ENCODE measurements around the gene PJA2.
"Not testable (repeated sequence)": the region's sequence is repeated elsewhere in the genome, so short reads cannot be mapped to it uniquely, and the experiment has no call there.

Gene PJA2

GRCh38 chr5:109421956-109422355 lies 12.2 kb upstream of the PJA2 start:
- Histone ChIP-seq H3K27me3 (replicated peaks; ENCODE audit: control insufficient read depth, insufficient read depth, low read length) (no peaks in the 10 kb centered on the region), H3K36me3 (ENCODE audit: control insufficient read depth, insufficient read depth, low read length) (no peaks in the 10 kb centered on the region), H3K4me3 (replicated peaks; ENCODE audit: low read depth, low read length) (no peak overlapping the region)
- TF ChIP-seq CTCF (IDR thresholded peaks at IDR 0.05; ENCODE audit: insufficient read depth, low read length, poor library complexity, severe bottlenecking): no peak
- no peak for DNase-seq (ENCODE audit: extremely low read depth, insufficient read length)

- Histone ChIP-seq H3K36me3 (ENCODE audit: control insufficient read depth, insufficient read depth, low read length) (no peaks in the 10 kb centered on the region), H3K4me3 (replicated peaks; ENCODE audit: low read depth, low read length) (no peak overlapping the region), H3K27me3 (replicated peaks; ENCODE audit: control insufficient read depth, insufficient read depth, low read length) (no peaks in the 10 kb centered on the region)
- DNase-seq (ENCODE audit: extremely low read depth, insufficient read length): no peak
- TF ChIP-seq CTCF (IDR thresholded peaks at IDR 0.05; ENCODE audit: insufficient read depth, low read length, poor library complexity, severe bottlenecking): no peak
Observed at GRCh38 chr5:109418712-109419352, 9.1 kb upstream of the PJA2 start.

GRCh38 chr5:109416882-109417281 lies 7.1 kb upstream of the PJA2 start:
- no peaks in the 10 kb centered on the region for H3K36me3 ChIP-seq (ENCODE audit: control insufficient read depth, insufficient read depth, low read length)
- no peaks in the 10 kb centered on the region for H3K27me3 ChIP-seq (replicated peaks; ENCODE audit: control insufficient read depth, insufficient read depth, low read length)
- no peak overlapping the region for H3K4me3 ChIP-seq (replicated peaks; ENCODE audit: low read depth, low read length)
- TF ChIP-seq CTCF (IDR thresholded peaks at IDR 0.05; ENCODE audit: insufficient read depth, low read length, poor library complexity, severe bottlenecking): no peak
- DNase-seq (ENCODE audit: extremely low read depth, insufficient read length): no peak

- H3K27me3 ChIP-seq (replicated peaks; ENCODE audit: control insufficient read depth, insufficient read depth, low read length); H3K36me3 ChIP-seq (ENCODE audit: control insufficient read depth, insufficient read depth, low read length); H3K4me3 ChIP-seq (replicated peaks; ENCODE audit: low read depth, low read length); DNase-seq (ENCODE audit: extremely low read depth, insufficient read length): not testable (repeated sequence)
Observed at GRCh38 chr5:109413921-109414461, 4.2 kb upstream of the PJA2 start.

GRCh38 chr5:109413458-109413857 lies 3.7 kb upstream of the PJA2 start:
- no peak overlapping the region for H3K4me3 ChIP-seq (replicated peaks; ENCODE audit: low read depth, low read length)
- no peak for DNase-seq (ENCODE audit: extremely low read depth, insufficient read length)
- H3K36me3 ChIP-seq (ENCODE audit: control insufficient read depth, insufficient read depth, low read length): no peaks in the 10 kb centered on the region
- TF ChIP-seq CTCF (IDR thresholded peaks at IDR 0.05; ENCODE audit: insufficient read depth, low read length, poor library complexity, severe bottlenecking): no peak
- no peaks in the 10 kb centered on the region for H3K27me3 ChIP-seq (replicated peaks; ENCODE audit: control insufficient read depth, insufficient read depth, low read length)

- TF ChIP-seq CTCF (IDR thresholded peaks at IDR 0.05; ENCODE audit: insufficient read depth, low read length, poor library complexity, severe bottlenecking): no peak
- Histone ChIP-seq H3K27me3 (replicated peaks; ENCODE audit: control insufficient read depth, insufficient read depth, low read length) (no peaks in the 10 kb centered on the region), H3K4me3 (replicated peaks; ENCODE audit: low read depth, low read length) (no peak overlapping the region), H3K36me3 (ENCODE audit: control insufficient read depth, insufficient read depth, low read length) (no peaks in the 10 kb centered on the region)
- no peak for DNase-seq (ENCODE audit: extremely low read depth, insufficient read length)
Observed at GRCh38 chr5:109412981-109413402, 3.2 kb upstream of the PJA2 start.
